GM19193 (cell line): ENCODE data around the gene RALGAPA2.

Experiments used
- POLR2A ChIP-seq: IDR thresholded peaks from 4 replicates; pipeline ENCODE4 v1.6.1; 2011; ENCODE audit not compliant: insufficient read depth, insufficient read length; ENCODE audit errors: extremely low read depth

The RALGAPA2 gene

DNA sequence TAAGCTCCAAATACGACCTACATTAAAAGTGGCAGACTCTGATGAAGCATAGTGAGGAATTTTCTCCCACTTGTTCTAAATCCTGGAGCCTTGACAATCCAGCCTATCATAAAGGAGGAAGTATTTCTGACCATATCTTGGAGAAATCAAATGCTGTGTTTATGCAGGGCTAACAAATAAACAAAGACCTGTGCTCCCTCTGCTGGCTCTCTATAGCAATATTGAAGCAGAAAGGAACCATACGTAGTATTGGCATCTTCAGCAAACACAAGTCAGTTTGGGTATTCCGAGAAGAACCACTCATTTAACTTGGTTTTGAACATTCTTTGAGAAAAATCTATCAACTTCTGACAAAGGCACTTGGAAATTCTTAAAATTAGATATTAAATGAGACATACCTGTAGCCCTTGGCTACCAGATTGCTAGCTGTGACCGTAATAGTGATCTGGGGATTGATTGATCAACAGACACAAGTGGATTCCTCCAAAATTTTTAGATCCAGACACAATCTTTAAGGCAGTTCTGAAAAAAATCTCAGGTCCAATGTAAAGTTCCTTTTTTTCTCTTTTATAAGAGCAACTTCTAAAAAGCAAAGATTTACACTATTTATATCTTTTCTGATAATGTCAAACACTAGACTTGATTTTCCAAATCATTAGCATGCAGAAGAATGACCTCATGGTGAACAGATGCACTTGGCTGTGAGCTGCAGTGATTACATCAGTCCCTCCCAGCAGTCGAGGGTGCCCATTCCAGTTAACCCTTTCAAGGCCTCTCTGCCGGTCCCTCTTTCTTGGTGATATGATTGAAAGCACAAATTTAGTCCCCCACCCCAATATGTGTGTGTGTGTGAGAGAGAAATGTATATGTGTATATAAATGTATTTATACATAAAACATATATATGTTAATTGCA lies 304.3 kb downstream of the RALGAPA2 start:
- TF ChIP-seq POLR2A = no peak

- TF ChIP-seq POLR2A = no peak
Measured at GRCh38 chr20:20406306-20406705, 306.1 kb downstream of the RALGAPA2 start.

GRCh38 chr20:20405623-20406022 lies 306.8 kb downstream of the RALGAPA2 start:
- no peak for TF ChIP-seq POLR2A

GRCh38 chr20:20404633-20405032 lies 307.8 kb downstream of the RALGAPA2 start:
- TF ChIP-seq POLR2A = no peak

GRCh38 chr20:20401991-20402390 lies 310.5 kb downstream of the RALGAPA2 start:
- TF ChIP-seq POLR2A = no peak

- TF ChIP-seq POLR2A = no peak
Measured at GRCh38 chr20:20399531-20400500, 312.6 kb downstream of the RALGAPA2 start.

GRCh38 chr20:20398123-20398522 lies 314.3 kb downstream of the RALGAPA2 start:
- no peak for TF ChIP-seq POLR2A

DNA sequence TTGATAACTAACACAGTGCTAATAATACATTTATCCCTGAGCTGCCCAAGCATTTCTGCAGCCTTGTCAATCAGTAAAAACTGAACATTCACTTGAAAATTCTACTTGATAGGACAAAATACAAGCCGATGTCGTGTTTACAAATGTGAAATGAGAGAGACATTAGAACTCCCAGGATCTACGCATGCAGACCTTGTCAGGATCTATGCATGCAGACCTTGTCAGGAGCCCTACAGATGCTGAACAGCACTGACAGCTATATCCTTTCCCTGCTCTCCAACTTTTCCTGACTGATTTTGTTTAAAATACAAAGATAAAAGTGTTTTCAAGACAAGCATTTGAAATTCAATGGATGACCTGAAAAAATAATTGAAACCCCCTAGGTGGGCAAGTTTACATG lies 315.6 kb downstream of the RALGAPA2 start:
- TF ChIP-seq POLR2A = no peak

- no peak for TF ChIP-seq POLR2A
Measured at GRCh38 chr20:20395903-20396568, 316.4 kb downstream of the RALGAPA2 start.

GRCh38 chr20:20395087-20395486 lies 317.4 kb downstream of the RALGAPA2 start:
- TF ChIP-seq POLR2A = no peak

- TF ChIP-seq POLR2A = no peak
Measured at GRCh38 chr20:20393207-20394120, 319.0 kb downstream of the RALGAPA2 start.

- TF ChIP-seq POLR2A = no peak
Measured at GRCh38 chr20:20391766-20392165, 320.7 kb downstream of the RALGAPA2 start.

DNA sequence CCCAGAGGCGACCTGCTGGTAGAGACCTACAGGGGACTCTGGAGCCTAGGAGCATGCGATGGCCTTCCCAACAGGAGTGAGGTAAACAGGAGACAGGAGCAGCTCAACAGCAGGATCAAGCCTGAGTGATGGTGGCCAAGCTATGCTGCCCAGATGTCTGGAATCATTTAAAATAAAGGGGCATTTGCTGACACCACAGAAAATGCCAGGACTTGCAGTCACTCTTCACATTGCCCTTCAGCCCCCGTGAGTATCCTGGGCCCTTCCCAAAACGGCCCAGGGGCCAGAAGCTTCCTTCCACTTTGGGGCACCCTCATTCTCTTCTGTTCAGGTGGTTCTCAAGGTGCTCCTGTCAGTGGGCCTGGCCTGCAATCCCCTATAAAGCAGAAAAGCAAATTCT lies 321.3 kb downstream of the RALGAPA2 start:
- TF ChIP-seq POLR2A = no peak

GRCh38 chr20:20390393-20390792 lies 322.1 kb downstream of the RALGAPA2 start:
- TF ChIP-seq POLR2A = no peak
